ENCODE results near the gene USP46. TPM values are rescaled to one million over a fixed set of nuclear protein-coding genes. Genes with fewer than 3 reads are reported as not detected.

Gene USP46
- total and polyA plus RNA-seq, 12 donors, result 4.8 to 113 (median 65.8) TPM

DNA sequence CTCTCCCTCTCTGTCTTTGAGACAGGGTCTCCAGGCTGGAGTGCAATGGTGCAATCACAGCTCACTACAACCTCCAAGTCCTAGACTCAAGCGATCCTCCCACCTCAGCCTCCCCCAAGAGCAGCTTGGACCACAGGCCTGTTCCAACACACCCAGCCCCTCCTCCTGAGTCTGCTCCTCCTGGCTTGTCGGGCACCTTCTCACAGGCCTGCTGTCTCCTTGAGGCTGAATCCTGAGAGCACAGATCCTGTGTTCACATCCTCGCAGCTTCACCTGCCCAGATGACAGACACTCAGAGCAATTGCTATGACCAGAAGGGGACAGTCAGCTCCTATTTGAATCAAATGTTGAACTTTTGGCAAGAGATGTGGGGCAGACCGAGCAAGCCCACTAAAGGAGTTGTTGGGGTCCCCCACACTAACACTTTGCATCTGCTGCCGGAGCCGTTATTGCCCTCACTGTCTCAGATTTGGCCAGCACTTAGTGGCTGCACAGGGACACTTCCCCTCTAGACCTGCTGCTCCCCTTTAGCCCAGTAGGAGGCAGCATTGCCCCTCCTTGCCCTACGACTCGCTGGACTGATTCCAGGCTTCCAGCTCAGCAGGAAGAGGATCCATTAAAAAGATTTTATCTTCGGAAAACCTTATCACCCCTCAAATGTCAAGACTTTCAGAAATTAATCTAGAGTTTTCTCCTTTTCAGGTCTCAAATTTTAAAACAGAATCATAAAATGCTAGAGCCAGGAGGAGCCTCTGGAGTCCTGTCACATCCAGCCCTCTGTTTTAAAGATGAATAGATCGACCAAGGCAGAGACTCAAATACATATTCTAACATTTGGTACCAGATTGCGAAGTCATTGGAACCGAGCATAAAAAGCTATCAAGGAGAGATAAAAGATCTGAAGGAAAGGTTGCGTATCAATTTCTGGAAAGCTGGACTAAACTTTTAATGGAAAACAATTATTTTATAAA, 113.7 kb downstream of the USP46 start:
- Histone ChIP-seq H3K27me3 (no peaks in the 10 kb centered on the region), H3K4me3 (peak overlapping the region in 2 of 10 donors; percentile 4 to 16), H3K4me1 (peaks cover 5 to 37% (median 17%) of the 10 kb centered on the region in 9 donors), H3K27ac (peak overlapping the region in 6 of 10 donors; percentile 57 to 87 (median 74)), H3K9me3 (no peaks in the 10 kb centered on the region), H3K36me3 (no peaks in the 10 kb centered on the region)
- intact Hi-C loops (cut with DNase I), result loop anchor here in 9 of 10 donors (2.0 to 10.0 kb wide), 13 partner anchors 42 to 441 kb away; partner anchors contain the start of genes USP46 (in 3 of the 9) and RASL11B (in 1 of the 9)
- peak; percentile 71 to 75 for DNase-seq
- TF ChIP-seq, protein P1, sequence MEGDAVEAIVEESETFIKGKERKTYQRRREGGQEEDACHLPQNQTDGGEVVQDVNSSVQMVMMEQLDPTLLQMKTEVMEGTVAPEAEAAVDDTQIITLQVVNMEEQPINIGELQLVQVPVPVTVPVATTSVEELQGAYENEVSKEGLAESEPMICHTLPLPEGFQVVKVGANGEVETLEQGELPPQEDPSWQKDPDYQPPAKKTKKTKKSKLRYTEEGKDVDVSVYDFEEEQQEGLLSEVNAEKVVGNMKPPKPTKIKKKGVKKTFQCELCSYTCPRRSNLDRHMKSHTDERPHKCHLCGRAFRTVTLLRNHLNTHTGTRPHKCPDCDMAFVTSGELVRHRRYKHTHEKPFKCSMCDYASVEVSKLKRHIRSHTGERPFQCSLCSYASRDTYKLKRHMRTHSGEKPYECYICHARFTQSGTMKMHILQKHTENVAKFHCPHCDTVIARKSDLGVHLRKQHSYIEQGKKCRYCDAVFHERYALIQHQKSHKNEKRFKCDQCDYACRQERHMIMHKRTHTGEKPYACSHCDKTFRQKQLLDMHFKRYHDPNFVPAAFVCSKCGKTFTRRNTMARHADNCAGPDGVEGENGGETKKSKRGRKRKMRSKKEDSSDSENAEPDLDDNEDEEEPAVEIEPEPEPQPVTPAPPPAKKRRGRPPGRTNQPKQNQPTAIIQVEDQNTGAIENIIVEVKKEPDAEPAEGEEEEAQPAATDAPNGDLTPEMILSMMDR (IDR thresholded peaks at IDR 0.05), result peak; percentile 90 to 99 (median 93)
- ATAC-seq, result peak; percentile 76 to 91 (median 82)
- 34 to 37% methylated on average over 13 of the region's 13 CpGs for WGBS, 2 donors

Other genes starting within 250 kb of the USP46 start
- 10 to 100 TPM in 1 of 10 donors, 1 to 10 TPM in 9; 1.5 to 10.2 (median 4.1) TPM for gene ERVMER34-1, start 92.1 kb upstream of the USP46 start, total RNA-seq
- 1 to 10 TPM; 1.3 to 2.6 TPM for gene ERVMER34-1, start 92.1 kb upstream of the USP46 start, polyA plus RNA-seq
- 10 to 100 TPM in 1 of 10 donors, 1 to 10 TPM in 9; 1.2 to 16.5 (median 6.1) TPM for gene RASL11B, start 203.0 kb upstream of the USP46 start, total RNA-seq
- gene RASL11B, start 203.0 kb upstream of the USP46 start, polyA plus RNA-seq, result 1 to 10 TPM; 3.4 to 5.0 TPM